ENCODE data around the gene MAST4.

The MAST4 gene

DNA sequence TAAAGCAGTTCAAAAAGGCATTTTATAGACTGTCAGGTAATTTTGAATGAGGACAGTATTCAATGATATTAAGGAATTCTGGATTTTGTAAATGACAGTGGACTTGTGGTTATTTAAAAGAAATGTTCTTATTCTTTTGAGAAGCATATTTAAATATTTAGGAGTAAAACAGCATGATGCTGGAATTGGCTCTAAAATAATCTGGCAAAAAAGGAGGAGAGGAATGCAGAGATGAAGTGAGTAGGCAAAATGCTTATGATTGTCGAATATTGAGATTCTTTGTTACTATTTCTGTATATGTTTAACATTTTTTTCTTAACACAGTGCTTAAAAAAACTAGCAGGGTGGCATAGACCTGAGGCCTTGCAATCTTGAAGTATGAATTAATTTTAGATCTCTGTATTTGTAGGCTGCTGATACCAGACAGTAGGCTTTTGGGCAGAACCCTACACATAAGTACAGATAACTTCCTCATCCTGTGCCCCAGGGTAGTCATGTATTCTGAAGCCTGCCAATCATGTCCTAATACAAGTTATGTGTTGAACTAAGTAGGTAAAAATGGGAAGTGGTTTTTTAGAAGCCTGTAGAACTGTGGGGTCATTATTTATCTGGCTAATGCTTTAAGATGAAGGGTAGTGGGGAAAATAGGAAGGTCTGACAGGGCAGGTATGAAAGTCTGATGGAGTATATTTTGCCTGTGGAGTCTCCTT is 591.0 kb downstream of the MAST4 start:
- DNase-seq (ENCODE audit: low read depth in 2 of 2), result no peak

DNA sequence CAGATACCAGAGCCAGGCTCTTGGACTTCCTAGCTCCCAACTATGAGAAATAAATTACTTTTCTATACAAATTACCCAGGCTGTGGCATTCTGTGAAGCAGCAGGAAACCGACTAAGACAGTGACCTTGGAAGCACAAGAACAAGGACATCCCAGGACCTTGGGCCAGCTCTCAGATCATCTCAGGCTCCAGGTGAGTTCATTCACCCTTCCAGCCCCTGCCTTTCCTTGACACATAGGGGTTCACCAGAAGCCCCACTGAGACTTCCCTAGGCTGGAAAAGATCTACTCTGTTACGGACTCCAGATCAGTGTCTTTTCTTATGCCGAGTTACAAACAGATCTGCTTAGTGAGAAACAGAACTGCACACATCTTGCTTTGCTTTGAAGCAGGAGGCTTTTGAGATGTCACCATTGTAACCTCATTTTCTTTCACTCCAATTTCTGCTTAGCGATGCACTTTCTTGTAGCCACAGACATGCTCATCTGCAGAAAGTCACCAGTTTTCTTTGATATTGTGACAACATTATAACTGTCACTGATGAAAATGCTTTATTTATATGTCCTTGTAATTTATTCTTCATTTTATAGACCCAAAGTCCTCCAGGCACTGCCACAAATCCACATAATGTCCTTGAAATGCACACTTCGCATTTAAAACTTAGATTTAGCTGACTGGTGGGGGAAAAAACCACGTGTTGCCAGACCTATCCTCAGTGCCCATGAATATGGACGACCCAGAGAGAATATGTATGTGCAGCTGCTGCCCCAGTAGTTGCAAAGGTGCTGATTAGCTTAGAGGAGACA is 592.3 kb downstream of the MAST4 start:
- DNase-seq (ENCODE audit: low read depth in 2 of 2), result no peak

DNA sequence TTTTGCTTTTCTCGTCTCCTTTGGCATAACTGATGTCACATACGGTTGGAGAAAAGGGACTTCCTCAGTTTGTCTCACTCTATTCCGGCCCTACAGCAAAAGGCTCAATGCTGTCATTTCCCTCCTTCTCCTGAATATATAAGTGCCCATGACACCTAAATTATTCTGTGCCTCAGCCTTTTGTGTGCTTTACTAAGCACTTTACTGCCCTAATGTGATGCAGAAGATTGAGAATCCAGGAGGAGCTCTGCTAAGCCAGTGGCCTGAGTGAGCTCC is 592.8 kb downstream of the MAST4 start:
- no peak for DNase-seq (ENCODE audit: low read depth in 2 of 2)

DNA sequence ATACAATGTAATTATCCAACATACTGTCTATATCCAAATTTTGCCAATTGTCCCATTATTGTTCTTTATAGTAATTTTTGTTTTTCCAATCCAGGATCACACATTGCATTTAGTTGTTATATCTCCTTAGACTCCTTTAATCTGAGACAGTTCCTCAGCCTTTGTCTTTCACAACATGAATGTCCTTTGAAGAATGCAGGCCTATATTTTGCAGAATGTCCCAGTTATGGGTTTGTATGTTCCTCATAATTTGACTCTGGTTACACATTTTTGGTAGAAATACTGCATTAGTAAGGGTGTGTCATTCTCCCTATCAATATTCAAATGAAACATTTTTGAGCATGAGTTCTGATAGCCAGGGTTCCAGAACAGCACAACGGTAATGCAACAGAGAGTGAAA is 593.7 kb downstream of the MAST4 start:
- DNase-seq (ENCODE audit: low read depth in 2 of 2), result no peak

DNA sequence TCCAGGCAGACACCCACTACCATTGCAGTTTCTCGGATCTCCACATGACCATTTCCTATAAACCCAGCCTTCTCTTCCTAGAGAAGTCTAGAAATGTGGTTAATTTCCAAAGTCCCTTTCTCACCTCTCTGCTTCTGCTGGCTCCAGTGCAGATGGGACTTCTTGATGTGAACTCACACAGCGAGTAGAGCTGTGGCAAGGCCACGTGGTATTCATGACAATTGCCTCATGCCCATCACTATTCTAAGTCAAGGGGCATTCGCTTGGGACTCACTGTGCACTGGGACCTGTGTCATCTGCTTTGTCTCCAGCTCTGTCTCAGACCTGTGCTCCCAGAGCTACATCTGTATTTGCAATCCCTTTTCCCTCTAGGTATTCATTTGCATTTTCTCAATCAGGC is 594.2 kb downstream of the MAST4 start:
- no peak for DNase-seq (ENCODE audit: low read depth in 2 of 2)

- DNase-seq (ENCODE audit: low read depth in 2 of 2), result no peak
These were observed 594.7 kb downstream of the MAST4 start for GRCh38 chr5:67190861-67191260.

GRCh38 chr5:67192719-67193438 is 596.7 kb downstream of the MAST4 start:
- no peak for DNase-seq (ENCODE audit: low read depth in 2 of 2)

DNA sequence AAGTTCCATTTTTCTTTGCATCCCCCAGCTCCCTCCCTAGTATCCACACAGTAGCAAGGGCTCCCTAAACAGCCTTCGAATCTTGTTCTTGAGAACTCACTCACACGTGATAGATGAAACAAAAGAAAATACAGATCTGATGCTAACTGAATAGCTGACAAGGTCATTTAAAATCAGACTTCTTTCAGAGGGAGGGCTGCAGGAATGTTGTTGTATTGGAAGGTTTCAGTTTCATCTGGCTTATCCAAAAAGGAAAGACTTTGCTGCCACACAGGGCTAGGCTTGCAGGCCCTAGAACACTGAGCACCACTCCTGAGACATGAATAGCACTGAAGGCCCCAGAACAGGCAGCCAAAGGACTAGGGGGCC is 597.2 kb downstream of the MAST4 start:
- no peak for DNase-seq (ENCODE audit: low read depth in 2 of 2)

DNA sequence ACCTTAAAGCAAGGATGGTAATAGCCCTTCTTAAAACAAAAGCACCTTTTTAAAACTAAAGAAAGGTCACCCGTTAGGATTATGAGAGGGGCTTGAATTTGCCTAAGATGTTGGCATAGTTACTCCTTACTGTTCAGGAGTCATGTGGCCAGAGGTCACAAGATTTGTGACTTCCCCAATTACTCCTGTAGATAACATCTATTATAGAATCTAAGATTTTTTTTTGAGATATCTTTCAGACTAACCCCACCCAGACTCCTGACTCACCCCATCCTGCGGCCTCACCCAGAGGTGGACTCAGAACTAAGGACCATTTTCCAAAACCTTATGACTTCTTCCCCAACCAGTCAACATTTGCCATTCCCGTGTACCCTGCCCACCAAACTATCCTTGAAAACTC is 598.0 kb downstream of the MAST4 start:
- no peak for DNase-seq (ENCODE audit: low read depth in 2 of 2)

DNA sequence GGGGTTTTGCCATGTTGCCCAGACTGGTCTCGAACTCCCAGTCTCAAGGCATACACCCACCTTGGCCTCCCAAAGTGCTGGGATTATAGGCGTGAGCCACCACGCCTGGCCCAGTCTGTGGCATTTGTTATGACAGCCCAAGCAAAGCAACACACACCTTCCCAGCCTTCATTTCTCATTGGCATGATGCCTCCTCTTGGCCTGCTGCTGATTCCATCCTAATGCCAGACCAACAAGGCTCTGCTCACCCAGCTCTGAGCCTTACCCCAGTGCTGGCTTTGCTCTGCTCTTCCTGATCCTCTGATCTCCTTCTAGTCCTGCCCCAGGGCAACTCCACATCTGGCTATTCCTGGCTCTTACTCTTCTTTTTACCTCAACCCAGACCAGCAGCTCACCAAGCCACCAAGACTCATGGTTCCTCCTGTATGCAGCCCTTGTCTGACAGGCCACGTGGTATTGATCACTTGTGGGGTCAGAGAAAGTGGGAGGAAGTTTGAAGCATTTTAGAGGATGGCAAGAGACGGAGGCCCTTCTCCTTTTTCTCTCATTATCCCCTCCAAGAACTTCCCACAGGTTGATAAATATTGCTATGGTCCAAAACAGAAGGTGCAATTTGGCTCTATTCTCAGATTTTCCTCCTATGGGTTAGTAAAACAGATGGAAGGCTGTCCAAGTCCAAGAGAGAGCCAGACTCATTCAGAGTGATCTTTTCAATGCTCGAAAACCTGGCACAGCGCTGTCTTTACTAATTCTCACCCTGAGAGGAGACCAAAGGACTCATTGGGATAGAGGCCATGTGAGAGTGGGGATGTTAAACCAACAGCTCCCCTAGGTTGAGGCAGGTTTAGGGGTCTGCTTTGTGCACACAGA is 599.4 kb downstream of the MAST4 start:
- no peak for DNase-seq (ENCODE audit: low read depth in 2 of 2)

- no peak for DNase-seq (ENCODE audit: low read depth in 2 of 2)
These were observed 600.4 kb downstream of the MAST4 start, which contains the start of gene CD180 for GRCh38 chr5:67196537-67197059. CD180 (minus strand) TSS chr5:67196799; CDS start chr5:67196641, 158 bp downstream.

DNA sequence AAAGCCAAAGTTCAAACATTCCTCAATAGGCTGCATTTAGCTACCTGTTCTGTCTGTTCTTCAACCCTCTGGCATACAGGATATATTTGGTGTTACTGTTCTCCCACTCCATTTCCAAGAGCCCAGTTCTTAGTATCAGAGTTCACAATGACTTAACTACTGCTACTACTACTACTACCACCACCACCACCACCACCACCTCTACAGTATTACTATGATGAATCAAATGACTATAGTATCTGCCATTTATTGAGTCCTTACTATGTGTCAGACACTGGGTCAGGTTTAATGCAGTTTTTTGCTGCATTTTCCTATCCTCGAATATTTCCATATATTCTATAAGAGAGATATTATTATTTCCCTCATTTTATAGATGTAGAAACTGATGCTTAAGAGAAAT is 601.3 kb downstream of the MAST4 start:
- DNase-seq (ENCODE audit: low read depth in 2 of 2), result no peak

DNA sequence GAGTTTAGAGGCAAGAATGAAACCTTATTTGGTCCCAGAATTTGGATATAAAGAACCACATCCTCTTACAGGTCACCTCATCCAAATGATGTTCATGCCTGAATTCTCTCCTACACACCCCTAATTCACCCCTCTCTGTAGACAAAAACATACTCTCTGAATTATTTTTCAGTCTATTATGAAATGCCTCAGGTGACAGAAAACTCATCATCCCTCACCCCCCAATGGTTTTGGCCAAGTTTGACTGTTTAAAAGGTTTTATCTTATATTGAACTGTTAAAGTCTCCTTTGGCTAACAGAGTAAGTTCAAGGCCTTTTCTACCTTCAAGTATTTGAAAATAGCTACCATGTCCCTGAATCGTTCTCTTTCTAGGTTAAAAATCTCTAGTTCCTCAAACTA is 602.7 kb downstream of the MAST4 start:
- DNase-seq (ENCODE audit: low read depth in 2 of 2), result no peak

- DNase-seq (ENCODE audit: low read depth in 2 of 2), result no peak
These were observed 603.7 kb downstream of the MAST4 start for GRCh38 chr5:67199859-67200258.

DNA sequence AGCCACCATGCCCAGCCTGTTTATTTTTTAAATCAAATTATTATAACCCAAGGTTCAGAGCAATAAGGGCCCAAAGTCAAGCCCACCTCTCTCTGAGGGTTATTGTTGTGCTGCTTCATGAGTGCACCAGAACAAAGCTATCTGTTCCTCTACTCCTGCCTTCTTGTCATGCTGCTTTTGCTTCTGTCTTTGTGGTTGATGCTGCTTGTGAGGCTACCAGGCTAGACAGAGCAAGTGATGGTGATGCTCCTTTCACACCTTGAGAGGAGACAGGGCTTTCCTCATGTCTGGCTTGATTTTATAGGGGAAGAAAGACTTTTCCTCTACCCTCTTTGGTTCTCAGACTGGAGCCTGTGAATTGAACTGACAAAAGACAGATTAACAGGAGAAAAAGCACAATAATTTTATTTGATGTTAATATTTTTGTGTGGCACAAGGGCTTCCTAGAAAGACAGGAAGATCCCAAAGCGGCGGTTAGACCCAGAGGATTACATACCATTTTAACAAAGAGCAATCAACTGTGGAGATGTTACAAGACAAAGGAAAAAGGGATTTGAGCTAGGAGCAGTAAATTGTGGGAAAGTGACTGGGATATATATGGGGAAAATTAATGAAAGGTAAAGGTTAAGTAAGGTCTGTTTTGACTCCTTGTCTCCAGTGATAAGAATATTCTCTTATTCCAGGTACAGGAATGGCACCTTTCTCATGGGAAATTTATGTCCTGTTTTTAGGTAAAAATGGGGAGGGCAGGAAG is 604.8 kb downstream of the MAST4 start:
- no peak for DNase-seq (ENCODE audit: low read depth in 2 of 2)

DNA sequence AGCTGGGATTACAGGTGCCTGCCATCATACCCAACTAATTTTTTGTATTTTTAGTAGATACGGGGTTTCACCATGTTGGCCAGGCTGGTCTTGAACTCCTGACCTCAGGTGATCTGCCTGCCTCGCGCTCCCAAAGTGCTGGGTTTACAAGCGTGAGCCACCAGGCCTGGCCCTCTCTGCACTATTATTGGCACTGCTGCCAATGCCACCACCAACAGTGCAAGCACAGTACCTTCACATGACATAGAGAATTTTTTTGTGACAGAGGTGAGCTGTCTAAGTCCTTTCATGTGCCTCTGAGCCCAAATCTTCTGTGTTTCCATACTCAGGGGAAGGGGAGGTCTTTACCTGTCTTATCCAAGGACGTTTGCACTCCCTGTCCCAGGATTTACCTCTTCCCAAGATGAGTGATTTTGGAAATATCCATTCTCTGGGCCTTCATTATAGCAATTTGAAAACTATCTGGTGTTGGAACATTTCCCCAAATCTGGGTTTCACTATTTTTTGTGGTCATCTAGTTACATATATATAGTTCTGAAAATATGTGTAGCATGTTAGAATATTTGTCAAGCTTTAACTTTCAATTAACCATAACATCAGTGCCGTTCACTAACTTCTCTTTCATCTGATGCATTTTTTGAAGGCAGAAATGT is 605.8 kb downstream of the MAST4 start:
- DNase-seq (ENCODE audit: low read depth in 2 of 2), result no peak

GRCh38 chr5:67202828-67203227 is 606.6 kb downstream of the MAST4 start:
- no peak for DNase-seq (ENCODE audit: low read depth in 2 of 2)

- no peak for DNase-seq (ENCODE audit: low read depth in 2 of 2)
These were observed 607.5 kb downstream of the MAST4 start for GRCh38 chr5:67203701-67204074.

GRCh38 chr5:67204821-67205220 is 608.6 kb downstream of the MAST4 start:
- no peak for DNase-seq (ENCODE audit: low read depth in 2 of 2)

DNA sequence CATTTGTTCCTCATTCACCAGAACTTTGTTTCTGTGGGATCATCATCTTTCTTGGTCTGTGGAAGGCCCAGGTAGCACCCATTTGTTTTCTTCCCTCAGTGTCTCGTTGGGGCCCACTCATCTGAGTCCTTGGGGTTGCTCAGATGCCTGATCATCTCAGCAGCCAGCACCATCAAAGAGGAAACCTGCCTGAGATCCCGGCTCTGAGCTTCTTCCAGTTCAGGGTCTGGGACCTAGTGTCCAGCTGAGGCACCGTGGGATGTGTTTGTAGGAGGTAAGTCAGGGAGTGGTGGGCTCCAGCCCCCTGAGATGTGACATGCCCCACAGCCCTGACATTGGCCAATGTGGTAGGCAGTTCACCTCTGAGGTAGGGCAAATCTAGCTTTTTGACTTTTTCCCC is 609.8 kb downstream of the MAST4 start:
- DNase-seq (ENCODE audit: low read depth in 2 of 2), result no peak

DNA sequence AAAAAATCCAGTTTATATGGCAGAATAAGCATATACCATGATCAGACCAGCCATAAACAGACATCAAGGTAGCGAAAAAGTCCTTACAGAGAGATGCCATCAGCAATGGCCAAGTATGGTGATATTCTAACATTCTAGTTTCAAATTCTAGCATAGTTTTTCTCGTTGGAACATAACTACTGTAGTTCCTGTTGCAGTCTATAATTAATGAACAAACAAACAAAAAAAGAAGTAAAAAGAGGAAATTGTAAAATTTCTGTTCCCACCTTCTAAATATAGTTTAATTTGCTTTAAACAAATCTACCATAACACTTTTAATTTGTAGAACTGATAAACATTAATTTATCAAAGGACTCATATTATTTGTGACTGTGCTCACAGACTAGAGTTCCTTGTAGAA is 610.3 kb downstream of the MAST4 start:
- DNase-seq (ENCODE audit: low read depth in 2 of 2), result no peak

Data from stimulated activated CD8-positive, alpha-beta memory T cell treated with anti-CD3 and anti-CD28 coated beads, Interleukin-7, amount 100 ng/mL, for 1 hour (primary cell).